AG04450 (cell line): ENCODE data around the gene NRG2. TPM values are rescaled to one million over a fixed set of nuclear protein-coding genes. Genes with fewer than 3 reads are reported as not detected.
A peak's percentile ranks its signal among the peaks of the same experiment; 100 is the strongest.

ENCODE experiments used
- CTCF ChIA-PET: fragments of 300-600, 350-600 bp; formaldehyde crosslinking; extraction: SDS; loops from one replicate; lab custom pipeline; 2022; ENCODE audit warnings: antibody characterized with exemption, inconsistent platforms; lab: Charles Lee
- POLR2A ChIA-PET: fragments of 350-600 bp; formaldehyde crosslinking; extraction: SDS; loops from one replicate; lab custom pipeline; 2021; ENCODE audit warnings: antibody characterized with exemption, inconsistent platforms; lab: Yijun Ruan, JAX
- DNase-seq: peaks from one replicate; pipeline ENCODE4 v3.0.0-alpha.2; 2011; ENCODE audit warnings: low read depth, low spot score
- H3K27ac ChIP-seq: one replicate; pipeline ENCODE4 v1.5.1; 2012; ENCODE audit warnings: low read depth, low read length, control low read depth
- H3K27me3 ChIP-seq: one replicate; pipeline ENCODE4 v1.6.0; 2012; ENCODE audit warnings: low read length; ENCODE audit not compliant: control insufficient read depth, insufficient read depth
- H3K4me3 ChIP-seq: 2 replicates; pipeline ENCODE4 v1.5.1; 2011; ENCODE audit warnings: mild to moderate bottlenecking, low read depth, low read length, control low read depth
- H3K9me3 ChIP-seq: 2 replicates; pipeline ENCODE4 v1.5.1; 2012; ENCODE audit warnings: low read length; ENCODE audit not compliant: control insufficient read depth, insufficient read depth
- polyA plus RNA-seq: library from polyadenylated mRNA; depleted of rRNA; stranded (reverse); fragments of >200 nt; gene quantifications from 2 replicates; pipeline ENCODE4 v1.2.3, GENCODE V29; 2011
- TF ChIP-seq, protein P1 (sequence below): IDR thresholded peaks from 2 replicates; pipeline ENCODE4 v1.5.1; 2011; ENCODE audit warnings: low read depth, low read length, control low read depth, inconsistent platforms

NRG2 gene
- polyA plus RNA-seq, 1 experiment: 0.02 TPM

GRCh38 chr5:140042393-140042642 lies 781 bp downstream of the NRG2 start:
- Histone ChIP-seq H3K4me3 (peak overlapping the region; percentile 63), H3K9me3 (peaks cover 2% of the 10 kb centered on the region; the same call in 1 of the 2 replicates), H3K27me3 (peaks cover 35% of the 10 kb centered on the region), H3K27ac (no peak overlapping the region)
- TF ChIP-seq, protein P1, sequence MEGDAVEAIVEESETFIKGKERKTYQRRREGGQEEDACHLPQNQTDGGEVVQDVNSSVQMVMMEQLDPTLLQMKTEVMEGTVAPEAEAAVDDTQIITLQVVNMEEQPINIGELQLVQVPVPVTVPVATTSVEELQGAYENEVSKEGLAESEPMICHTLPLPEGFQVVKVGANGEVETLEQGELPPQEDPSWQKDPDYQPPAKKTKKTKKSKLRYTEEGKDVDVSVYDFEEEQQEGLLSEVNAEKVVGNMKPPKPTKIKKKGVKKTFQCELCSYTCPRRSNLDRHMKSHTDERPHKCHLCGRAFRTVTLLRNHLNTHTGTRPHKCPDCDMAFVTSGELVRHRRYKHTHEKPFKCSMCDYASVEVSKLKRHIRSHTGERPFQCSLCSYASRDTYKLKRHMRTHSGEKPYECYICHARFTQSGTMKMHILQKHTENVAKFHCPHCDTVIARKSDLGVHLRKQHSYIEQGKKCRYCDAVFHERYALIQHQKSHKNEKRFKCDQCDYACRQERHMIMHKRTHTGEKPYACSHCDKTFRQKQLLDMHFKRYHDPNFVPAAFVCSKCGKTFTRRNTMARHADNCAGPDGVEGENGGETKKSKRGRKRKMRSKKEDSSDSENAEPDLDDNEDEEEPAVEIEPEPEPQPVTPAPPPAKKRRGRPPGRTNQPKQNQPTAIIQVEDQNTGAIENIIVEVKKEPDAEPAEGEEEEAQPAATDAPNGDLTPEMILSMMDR: no peak
- CTCF ChIA-PET: interaction anchor here (0.6 kb wide), 1 partner anchor 163 kb away, joined by 4 read pairs; no protein-coding TSS in a partner anchor
- POLR2A ChIA-PET: no interaction called here
- DNase-seq: no peak

DNA sequence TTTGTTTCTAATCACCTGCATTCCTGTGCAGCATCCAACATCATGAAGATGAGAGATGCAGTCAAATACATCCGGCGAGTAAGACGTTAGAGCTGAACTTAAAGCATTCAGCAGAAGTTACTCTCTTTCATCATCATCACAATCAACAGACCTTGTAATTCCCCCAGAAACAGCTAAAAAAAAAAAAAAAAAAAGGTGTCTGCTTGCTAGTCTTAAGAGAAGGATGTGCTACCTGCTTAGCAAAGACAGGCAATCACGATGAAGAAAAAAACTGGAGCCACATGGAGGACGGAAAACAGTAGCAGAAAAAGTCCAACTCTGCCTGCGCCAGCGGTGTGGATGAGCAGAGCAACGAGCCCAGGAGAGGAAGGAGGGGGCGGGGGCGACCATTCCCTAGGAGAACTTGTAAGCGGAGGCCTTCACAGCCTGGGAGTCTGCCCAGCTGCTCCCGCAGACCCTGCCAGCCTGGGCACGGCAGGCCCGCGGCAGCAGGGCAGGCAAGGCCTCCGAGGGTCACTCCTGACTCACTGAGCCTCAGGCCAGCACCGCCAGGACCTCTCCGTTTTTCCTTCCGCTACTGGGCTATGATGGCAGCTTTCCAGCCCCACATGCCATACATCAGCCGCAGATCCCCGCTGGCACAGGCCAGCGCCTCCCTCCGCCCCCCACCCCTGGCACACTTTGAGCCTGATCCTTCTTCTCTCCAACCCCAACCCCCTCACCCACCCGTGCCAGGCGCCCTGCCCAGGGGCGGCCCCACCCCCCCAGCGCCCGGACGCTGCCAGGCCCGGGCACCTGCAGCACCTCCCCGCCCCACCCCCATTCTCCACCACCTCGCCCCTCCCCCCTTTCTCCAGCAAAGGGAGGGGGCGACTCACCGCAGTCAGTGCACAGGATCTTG lies 1.4 kb downstream of the NRG2 start:
- Histone ChIP-seq H3K27ac (no peak overlapping the region), H3K9me3 (peaks cover 2% of the 10 kb centered on the region; the same call in 1 of the 2 replicates), H3K27me3 (peaks cover 36% of the 10 kb centered on the region), H3K4me3 (peak overlapping the region; percentile 63)
- DNase-seq: no peak
- CTCF ChIA-PET: interaction anchor here (0.8 to 1.4 kb wide), 2 partner anchors 31 to 104 kb away, joined by 4 to 5 read pairs; no protein-coding TSS in a partner anchor
- TF ChIP-seq, protein P1: no peak
- POLR2A ChIA-PET: no interaction called here

DNA sequence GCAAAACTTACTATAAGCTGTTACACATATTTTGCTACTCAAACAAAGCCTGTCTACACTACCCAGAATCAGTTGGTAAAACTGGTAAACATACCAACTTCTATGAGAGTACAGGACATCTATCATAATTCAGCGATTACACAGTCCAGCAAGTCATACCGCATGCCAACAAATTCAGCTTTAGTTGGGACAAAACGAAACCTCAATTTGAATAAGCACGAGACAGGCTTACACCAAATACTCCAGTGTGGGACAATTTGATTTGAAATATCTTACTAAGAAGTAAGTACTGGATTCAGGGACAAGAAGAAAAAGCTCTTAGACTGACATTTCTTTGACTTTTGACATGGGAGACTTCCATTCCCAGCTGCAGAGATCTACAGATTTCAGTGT lies 2.0 kb downstream of the NRG2 start:
- H3K9me3 ChIP-seq: peaks cover 2% of the 10 kb centered on the region; the same call in 1 of the 2 replicates
- CTCF ChIA-PET: interaction anchor here (0.7 to 1.4 kb wide), 3 partner anchors 32 to 254 kb away, joined by 3 to 5 read pairs (median 4); no protein-coding TSS in a partner anchor
- H3K27me3 ChIP-seq: peaks cover 38% of the 10 kb centered on the region
- DNase-seq: no peak
- TF ChIP-seq, protein P1: no peak
- POLR2A ChIA-PET: no interaction called here
- H3K4me3 ChIP-seq: no peak overlapping the region
- H3K27ac ChIP-seq: no peak overlapping the region

DNA sequence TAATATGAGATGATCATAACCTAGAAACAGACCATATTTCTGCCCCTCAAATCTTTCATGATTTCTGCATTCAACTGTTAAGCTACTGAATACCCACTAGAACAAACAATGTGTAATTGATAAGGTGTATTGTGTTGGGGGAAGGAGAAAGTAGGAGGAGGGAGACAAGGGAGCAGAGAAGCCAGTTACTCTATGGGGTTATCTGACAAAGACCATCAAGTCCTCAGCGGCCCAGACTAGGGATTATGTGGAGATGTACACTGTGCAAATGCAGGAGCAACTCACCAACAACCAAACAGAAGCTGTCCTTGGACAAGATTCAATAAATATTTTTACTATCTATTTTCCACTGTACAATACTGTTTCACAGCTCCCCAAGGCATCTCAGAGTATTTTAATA lies 2.7 kb downstream of the NRG2 start:
- ChIA-PET CTCF (interaction anchor here (0.7 to 1.4 kb wide), 2 partner anchors 32 to 253 kb away, joined by 3 to 4 read pairs; no protein-coding TSS in a partner anchor), POLR2A (no interaction called here)
- TF ChIP-seq, protein P1: no peak
- Histone ChIP-seq H3K27me3 (peaks cover 37% of the 10 kb centered on the region), H3K4me3 (no peak overlapping the region), H3K27ac (no peak overlapping the region), H3K9me3 (peaks cover 2% of the 10 kb centered on the region; the same call in 1 of the 2 replicates)
- DNase-seq: no peak

- H3K4me3 ChIP-seq: no peak overlapping the region
- peaks cover 29% of the 10 kb centered on the region for H3K27me3 ChIP-seq
- TF ChIP-seq, protein P1: no peak
- H3K9me3 ChIP-seq: peaks cover 2% of the 10 kb centered on the region; the same call in 1 of the 2 replicates
- POLR2A ChIA-PET: no interaction called here
- H3K27ac ChIP-seq: no peak overlapping the region
- DNase-seq: no peak
- CTCF ChIA-PET: no interaction called here
Observed at GRCh38 chr5:140039561-140039960, 3.5 kb downstream of the NRG2 start.
